ENCODE results near the gene SPRR2G.
A peak's percentile ranks its signal among the peaks of the same experiment; 100 is the strongest.
"Not testable (repeated sequence)": the region's sequence is repeated elsewhere in the genome, so short reads cannot be mapped to it uniquely, and the experiment has no call there.

Gene SPRR2G

DNA sequence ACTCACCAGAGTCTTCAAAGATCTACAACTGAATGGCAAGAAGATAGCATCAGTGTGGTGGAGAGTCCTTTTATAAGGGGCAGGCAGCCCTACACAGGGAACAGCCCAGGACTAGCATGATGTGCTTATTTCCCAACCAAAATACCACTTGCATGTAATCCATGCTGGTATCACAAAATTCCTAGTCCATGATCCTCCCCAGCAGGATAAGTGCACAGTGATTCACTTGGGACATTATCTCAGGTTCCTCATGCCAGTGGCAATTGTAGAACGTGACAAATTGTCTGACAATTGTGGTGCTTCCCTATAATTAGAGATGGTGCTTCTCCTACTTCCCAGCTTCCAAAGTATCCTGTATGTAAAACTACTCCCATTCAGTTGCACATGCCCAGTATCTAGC lies at the start of gene SPRR2G:
SPRR2G (minus strand) TSS at position 45 of the 400 bp plus-strand sequence. CDS start 780 bp downstream, outside the sequence.
- no peak for DNase-seq

DNA sequence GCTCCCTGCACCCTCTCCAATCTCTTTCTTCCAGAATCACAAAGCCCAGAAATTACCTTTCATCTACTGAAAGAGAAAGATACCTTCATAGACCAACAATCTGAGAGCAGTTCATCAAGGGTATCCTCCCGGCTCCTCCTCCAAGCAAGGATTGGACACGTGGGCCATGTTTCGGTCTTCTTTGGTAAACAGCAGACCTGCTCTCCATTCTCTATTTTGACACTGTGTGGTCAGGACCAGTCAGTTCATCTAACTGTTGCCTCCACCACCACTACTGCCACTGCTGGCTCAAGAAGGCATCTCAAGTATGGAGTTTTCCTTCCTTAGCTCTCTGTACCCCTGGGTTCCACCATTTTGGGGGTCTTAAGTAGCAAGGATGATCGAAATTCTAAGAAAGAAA lies 44.5 kb upstream of the SPRR2G start:
- DNase-seq: no peak

DNA sequence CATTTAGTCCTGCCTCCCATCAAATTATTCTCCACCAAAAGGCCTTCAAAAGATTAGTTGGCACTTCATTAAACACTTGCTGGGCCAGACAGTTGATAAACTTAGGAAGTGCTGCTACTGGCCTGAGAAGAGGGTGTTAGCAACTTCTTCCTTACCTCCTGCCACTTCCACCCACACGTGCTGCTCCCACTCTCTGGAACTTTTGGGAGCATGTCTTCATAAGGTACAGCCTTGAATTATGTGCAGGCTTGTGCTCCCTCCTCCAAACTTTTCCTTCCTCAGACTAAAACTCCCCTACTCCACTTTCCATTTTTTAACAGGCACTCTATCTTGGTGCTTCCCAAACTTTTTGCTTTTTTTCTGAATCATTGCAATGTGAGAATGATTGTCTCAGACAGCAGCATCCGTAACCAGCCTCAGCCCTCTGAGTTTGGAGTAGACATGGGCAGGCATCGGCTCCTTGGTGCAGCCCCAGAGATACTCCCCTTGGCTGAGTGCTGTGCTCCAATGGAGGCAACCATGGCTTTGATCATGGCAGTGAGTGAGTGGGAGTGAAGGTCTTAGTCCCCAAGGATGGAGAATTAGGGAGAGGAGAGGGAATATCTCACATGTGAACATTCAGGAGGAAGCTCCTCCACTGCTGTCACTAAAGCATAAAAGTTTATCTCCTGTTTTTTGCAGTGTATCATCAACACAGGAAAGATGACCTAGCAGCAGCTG lies 43.8 kb upstream of the SPRR2G start:
- no peak for DNase-seq

DNA sequence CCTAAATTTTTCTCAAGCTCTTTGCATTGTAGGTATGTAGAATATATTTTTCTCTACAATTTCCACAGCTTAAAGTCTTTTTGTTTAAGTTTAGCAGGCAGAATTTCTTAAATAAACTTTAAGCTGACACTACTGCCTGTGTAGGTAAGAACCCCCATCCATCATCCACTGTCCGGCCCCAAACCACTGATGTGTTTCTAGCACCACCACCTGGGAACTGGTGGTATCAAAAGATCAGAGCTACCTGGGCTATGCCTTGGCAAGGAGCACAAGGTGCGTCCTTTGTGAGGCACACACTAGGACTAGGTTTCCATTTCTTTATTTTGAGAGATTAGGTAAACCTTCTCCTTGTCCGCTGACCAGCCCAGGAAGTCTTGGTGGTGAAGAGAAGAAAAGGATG lies 42.0 kb upstream of the SPRR2G start:
- peak; percentile 32 for DNase-seq

DNA sequence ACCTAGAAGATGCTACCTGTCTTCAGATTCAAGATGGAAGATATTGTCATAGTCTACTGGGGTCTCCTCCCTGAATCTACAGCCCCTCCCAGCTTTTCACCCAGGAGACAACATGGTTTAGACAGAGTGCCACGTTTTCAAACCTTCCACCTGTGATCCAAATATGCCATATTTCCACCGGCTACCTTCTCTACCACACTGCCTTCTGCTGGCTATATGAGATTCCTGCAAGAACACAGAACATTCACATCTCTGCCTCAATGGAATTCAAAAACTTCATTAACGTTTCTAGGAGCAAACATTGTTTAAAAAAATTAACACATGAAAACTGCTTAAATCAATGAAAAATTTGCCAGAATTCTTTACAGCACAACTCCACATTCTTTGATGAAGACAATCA lies 39.7 kb upstream of the SPRR2G start:
- DNase-seq: peak; percentile 43

DNA sequence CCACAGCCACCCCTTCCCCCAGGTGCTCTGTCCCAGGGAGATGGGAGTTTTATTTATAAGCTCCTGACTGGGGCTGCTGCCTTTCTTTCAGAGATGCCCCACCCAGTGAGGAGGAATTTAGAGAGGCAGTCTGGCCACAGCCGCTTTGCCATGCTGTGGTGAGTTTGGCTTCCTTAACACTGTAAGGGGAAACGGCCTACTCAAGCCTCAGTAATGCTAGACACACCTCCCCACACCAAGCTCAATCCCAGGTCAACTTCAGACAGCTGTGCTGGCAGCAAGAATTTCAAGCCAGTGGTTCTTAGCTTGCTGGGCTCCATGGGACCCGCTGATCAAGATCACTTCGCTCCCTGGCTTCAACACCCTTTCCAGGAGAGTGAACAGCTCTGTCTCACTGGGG lies 37.6 kb upstream of the SPRR2G start:
- not testable (repeated sequence) for DNase-seq

DNA sequence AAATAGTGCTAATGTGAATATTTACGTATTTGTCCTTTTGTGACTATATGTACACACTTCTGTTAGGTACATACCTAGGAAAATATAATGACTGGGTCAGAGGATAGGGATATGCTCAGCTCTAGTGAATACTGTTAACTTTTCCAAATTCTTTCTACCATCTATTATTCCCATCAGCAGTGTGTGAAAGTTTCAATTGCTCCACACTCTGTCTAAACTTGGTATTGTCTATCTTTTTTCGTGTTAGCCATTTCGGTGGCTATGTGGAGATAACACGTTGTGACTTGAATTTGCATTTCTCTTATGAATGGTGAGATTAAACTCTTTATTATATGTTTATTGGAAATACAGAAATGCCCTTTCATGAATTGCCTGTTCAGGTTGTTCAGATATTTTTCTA lies 29.9 kb upstream of the SPRR2G start:
- DNase-seq: no peak

DNA sequence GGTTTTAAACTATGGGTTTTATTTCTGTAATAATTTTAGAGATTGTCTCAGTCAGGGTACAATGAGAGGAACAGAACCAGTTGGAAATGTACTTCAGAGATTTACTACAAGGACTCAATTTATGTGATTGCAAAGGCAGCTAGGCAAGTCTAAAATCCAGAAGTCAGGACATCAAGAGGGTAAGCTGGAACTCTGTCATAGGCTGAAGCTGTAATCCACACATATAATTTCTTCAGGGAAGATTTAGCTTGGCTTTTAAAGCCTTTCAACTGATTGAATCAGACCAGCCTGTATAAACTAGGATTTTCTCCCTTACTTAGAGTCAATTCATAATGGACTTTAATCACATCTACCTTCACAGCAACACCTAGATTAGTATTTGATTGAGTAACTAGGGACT lies 28.2 kb upstream of the SPRR2G start:
- no peak for DNase-seq

DNA sequence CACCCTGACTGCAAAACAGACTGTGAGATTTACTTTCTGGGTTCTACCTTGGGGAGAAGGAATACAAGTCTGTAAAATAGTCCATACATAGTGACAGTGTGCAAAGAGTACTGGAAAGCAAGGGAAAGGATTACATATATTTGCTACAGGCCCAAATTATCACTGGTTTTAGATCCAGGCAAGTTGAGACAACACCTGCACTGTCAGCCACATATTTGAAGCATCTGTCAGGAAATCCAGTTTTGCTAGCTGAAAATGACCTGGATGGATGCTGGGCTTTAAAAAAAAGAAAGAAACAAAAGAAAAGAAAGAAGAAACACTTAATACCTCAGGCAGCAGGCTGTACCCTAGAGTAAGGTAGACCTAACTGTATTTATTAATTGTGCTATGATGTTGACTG lies 23.9 kb upstream of the SPRR2G start:
- DNase-seq: no peak

DNA sequence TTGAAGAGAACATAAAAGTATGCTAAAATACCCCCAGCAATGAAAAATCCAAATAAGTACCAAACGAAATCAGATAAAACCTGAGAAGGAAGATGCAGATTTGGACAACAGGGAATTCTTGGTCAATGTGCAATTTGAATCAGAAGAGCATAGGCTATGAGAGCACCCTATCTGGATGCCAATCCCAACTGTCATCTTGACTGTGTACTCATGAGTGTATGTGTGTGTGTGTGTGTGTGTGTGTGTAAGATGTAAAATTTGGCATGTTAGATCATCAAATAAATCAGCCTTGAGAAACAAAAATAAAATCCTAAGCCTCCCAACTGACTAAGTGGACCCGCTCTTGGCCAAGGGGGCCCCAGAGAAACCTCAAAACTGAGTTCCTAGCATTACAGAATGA lies 18.0 kb upstream of the SPRR2G start:
- DNase-seq: no peak

DNA sequence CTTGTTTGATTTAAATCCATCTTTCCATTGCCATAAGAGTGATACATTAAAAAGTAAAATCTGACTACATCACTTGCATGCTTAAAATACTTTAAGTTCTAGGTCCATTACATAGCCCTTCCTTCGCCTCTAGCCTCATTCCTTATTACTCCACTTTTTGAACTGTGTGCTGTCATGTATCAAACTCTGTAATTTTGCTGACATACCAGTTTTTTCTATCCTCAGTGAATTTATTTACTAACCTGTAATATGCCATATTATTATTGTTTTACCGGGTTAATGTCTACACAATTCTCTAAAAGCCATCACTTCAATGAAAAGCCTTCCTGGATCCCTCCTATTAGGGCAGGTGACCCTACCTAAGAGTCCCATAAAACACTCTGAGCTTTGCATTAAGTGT lies 4.9 kb upstream of the SPRR2G start:
- DNase-seq: no peak

DNA sequence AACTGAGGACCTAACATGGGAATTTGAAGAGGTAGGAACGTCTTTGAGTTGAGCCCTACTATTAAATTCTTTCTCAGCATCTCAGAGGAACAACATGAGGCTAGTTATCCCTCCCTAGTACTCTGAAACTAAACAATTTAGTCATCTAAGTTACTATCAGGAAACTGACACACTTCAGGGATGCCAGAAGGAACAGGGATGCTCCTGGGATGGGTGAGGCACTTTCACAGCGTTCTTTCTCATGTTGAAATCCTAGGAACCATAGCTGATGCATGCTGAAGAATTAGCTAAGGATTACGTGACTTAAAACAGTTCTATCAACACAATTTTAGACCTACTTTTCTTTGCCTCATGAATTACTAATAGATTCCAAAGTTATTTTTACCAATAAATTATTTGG lies 1.8 kb upstream of the SPRR2G start:
- no peak for DNase-seq

DNA sequence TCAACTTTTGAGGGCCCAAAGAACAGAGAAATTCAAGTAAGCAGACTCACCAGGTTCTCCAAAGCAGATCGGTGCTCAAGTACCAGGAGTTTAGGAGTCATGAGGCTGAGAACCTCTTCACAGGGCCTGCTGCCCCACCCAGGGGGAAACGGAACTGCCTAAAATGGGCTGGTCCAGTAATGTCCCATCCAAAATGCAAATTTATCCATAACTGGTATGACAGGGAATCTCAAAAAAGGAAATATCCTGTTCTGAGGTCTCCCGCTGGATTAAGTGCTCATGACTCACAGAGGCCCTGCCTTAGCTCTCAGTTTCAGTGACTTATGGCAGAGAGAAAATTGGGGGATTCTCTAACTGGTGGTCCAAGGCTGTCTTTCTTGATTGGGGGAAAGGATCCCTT lies 9.3 kb downstream of the SPRR2G start:
- DNase-seq: no peak

DNA sequence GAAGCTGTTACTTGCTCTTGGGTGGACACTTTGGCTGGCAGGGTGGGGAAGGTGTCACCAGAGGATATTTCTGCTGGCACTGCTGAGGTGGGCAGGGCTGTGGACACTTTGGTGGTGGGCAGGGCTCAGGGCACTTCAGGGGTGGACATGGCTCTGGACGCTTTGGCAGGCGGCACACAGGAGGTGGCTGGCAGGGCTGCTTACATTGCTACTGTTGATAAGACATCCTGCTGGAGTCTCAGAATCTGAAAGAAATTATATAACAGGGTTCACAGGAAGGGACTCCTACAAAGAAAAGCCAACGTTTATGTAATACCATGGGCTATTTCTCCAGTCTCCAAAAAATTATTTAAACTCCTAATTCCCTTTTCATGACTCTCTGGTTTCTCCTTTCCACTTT lies 10.2 kb downstream of the SPRR2G start:
- no peak for DNase-seq

DNA sequence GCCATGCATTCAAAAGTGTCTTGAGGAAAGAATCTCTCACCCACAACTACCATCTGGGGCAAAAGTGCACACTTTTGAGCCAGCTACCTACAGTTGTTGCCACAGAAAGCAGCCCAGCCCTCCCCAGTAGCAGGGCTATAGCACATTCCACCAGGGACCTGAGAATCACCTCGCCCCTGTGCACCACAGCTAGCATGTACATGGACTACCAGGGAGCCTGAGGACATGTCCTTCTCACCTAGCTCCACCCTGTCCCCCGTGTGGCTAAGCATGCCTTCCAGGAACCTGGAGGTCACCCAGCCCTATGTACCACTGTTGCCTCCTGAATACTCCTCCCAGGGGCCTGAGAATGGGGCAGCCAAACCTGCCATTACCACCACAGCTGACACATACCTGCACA lies 16.9 kb downstream of the SPRR2G start:
- DNase-seq: no peak

DNA sequence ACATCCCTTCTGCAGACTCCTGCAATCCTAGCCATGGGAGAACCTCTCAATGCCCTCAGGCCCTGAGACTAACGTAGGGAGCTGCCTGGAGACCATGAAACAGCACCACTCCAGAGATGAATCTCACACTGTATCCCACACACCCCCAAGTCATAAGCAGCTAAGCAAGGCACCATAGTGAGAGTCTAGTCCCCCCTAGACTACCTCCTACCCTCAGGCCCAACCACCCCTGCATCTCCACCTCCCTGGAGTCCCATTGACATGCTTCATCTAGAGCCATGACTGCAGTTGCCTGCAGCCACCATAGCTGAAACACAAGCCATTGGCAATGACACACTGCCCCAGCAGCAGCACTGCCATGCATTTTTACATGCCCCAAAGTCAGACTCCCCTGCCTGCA lies 17.4 kb downstream of the SPRR2G start:
- no peak for DNase-seq

DNA sequence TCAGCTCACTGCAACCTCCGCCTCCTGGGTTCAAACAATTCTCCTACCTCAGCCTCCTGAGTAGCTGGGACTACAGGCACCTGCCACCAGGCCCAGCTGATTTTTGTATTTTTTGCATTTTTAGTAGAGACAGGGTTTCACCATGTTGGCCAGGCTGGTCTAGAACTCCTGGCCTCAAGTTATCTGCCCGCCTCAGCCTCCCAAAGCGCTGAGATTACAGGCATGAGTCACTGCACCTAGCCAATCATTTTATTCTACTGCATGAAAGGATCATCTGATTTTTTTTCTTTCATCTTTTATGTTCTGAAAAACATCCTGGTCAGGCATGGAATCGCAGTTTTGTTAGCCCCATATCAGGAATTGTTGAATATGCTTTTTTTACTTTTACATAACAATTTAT lies 22.0 kb downstream of the SPRR2G start:
- not testable (repeated sequence) for DNase-seq

DNA sequence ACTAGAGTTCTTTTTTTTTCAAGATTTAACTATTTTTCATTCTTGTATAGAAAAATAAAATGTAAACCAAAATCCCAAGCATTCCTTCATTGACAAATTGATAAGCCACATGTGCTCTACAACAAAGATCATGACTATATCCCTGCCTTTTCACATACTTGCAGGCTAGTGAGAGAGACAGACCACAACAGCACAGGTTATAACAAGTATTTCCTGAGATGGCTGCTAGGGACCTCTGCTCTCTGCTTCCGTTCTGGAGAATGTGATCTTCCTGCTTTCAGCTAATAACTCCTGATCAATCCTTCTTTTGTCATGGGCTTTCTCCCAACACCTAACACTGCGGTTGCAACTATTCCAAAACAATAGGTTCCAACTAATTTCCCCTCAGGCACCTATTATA lies 23.4 kb downstream of the SPRR2G start:
- no peak for DNase-seq

DNA sequence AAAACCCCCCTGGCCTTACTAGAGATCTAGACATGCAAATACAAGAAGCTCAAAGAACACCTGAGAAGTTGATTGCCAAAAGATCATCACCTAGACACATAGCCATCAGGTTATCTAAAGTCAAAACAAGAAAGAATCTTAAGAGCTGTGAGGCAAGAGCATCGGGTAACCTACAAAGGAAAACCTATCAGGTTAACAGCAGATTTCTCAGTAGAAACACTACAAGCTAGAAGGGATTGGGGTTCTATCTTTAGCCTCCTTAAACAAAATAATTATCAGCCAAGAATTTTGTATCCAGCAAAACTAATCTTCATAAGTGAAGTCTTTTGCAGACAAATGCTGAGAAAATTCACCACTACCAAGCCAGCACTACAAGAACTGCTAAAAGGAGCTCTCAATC lies 25.2 kb downstream of the SPRR2G start:
- DNase-seq: no peak

DNA sequence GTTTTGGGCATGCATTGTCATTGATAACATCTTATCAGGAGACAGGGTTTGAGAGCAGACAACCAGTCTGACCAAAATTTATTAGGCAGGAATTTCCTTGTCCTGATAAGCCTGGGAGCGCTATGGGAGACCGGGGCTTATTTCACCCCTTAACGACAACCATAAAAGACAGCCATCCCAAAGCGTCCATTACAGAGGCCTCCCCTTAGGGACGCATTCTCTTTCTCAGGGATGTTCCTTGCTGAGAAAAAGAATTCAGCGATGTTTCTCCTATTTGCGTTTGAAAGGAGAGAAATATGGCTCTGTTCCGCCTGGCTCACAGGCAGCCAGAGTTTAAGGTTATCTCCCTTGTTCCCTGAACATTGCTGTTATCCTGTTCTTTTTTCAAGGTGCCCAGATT lies 26.9 kb downstream of the SPRR2G start:
- DNase-seq: not testable (repeated sequence)

DNA sequence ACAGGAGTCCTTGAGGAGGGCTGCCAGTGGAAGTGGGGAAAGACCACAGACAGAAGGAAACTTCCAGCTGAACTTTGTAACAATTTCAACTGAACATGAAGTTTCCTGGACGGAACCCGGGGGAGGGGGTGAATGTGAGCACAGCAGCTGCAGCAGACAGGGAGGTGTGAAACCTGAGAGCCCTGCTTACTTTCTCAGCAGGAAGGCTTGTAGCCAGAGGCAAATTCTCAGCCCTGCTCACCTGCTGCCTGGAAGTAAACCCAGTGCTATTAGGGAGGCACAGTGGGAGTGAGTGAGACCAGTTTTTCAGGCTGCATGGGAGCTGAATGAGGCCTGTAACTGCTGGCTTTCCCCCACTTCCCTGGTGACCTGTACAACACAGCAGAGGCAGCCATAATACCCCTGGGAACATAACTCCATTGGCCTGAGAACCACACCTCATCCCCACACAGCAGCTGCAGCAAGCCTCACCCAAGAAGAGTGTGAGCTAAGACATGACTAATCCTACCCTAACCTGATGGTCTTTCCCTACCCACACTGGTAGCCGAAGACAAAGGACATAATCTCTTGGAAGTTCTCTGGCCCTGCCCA lies 27.8 kb downstream of the SPRR2G start:
- DNase-seq: no peak

DNA sequence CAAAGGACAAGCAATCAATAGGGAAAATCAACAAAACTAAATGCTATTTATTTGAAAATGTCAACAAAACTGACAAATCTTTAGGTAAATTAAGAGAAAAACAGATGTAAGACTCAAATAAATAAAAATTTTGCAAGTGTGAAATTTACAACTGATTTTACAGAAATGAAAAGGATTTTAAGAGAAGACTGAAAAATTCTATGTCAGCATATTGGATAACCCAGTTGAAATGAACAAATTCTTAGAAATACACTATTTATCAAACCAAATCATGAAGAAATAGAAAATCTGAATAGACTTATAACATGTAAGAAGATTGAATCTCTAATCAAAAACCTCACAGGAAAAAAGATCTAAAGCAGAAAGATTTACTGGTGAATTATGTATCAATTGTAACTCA lies 29.7 kb downstream of the SPRR2G start:
- DNase-seq: no peak

DNA sequence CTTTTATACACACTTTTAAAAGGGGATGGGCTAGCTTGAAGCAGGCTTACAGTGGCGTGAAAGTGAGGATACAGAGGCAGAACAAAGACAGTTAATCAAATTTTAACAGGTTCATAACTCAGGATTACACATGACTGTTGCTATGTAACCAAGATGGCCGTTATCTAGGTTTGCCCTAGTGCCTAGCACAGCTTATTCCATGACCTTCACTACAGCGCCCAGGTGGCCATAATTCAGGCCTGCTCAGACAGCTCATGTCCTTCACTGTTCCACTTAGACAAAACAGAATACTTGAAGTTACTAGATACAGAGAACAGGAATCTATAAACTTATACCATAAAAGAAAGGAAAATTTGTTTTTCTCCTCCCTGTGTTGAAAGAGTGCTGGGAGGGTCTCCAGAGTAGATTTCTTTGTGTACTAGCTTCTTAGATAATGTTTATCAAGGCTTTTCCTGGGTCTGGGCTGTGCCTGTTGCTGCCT lies 31.2 kb downstream of the SPRR2G start:
- peak; percentile 73 for DNase-seq

DNA sequence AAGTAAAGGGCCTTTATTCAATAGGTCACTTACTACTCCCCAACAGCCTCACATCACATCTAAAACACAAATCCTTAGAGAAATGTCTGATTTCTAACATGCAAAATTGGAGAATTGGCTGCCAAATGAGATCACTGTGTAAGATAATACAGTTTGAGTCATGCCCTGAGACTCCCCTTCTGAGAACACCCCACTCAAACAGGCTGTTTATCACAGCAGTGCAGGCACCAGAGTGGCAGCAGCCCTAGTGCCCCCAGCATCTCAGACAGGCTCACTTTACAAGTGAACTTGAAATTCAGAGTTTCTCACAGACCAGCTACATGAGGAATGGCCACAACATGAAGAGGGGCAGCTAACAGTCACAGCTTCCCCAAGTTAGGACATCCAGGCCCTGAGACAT lies 35.4 kb downstream of the SPRR2G start:
- peak; percentile 57 for DNase-seq

DNA sequence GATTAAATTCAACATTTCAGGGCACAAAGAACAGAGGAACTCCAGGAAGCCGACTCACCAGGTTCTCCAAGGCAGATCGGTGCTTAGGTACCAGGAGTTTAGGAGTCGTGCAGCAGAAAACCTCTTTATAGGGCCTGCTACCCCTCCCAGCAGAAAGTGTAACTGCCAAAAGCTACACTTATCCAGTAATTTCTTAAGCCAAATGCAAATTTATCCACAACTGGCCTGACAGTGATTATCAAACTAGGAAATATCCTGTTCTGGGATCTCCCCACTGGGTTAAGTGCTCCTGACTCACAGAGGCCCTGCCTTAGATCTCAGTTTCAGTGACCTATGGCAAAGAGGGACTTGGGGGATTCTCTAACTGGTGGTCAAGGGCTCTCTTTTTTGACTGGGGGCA lies 37.3 kb downstream of the SPRR2G start, which contains the start of gene SPRR2F:
SPRR2F (minus strand) TSS at position 101 of the 400 bp plus-strand sequence. CDS start 783 bp downstream, outside the sequence.
- no peak for DNase-seq

Measured in hematopoietic multipotent progenitor cell treated with erythropoietin and hydrocortisone succinate and interleukin-3 and kit ligand, for 6 days (in vitro differentiated cells).